HCEC 1CT (cell line): Measurements from ENCODE around the gene PREX1.
"Not testable (repeated sequence)": the region's sequence is repeated elsewhere in the genome, so short reads cannot be mapped to it uniquely, and the experiment has no call there.

Source experiments
- DNase-seq: peaks from one replicate; pipeline ENCODE4 v3.0.0-alpha.2; 2017

PREX1 gene

DNA sequence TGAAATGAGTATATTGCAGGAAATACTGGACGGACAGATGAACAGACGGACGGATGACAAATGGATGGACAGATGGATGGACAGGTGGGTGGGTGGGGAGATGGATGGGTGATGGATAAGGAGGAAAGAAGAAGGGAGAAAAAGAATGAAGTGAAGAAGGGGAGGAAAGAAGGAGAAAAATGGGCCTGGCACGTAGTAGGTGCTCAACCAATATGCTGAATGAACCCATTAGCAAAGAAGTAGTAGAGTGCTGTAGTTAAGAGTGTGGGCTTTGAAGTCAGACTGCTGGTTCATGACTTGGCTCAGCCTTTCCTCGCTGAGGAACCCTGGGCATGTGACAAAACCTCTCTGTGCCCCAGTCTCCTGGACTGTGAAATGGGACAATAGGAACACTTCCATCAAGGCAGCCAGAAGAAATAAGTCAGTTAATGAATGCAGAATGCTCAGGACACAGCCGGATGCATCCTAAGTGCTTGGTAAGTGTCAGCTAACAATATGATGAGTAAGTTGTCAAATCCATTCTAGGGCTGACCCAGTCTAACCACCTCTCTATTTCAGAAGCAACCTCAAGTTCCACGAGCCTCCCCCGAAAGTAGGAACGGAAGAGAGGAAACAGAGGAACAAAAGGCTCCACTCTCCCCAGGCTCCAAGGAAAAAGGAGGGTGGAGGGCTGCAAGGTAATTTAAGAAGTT is 37.9 kb downstream of the PREX1 start:
- DNase-seq, result no peak

DNA sequence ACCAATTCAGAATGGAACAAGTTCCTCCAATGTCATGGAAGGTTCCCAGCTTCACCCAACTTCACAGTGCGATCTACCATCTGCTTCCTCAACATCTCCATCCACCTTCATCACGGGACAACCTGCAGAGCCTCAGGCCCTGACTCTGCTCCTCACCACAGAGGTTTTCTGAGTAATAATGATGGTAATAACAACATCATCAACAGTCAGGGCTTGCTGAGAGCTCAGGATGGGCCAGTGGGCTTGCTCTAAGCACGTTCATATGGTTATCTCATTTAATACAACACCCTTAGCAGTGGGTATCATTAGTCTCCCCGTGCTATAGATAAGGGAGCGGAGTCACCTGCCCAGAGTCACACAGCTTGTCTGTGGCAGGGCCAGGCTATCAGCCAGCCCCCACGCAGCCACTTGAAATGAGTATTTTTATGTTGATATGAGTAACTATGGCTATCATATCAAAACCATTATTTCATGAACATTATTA is 38.6 kb downstream of the PREX1 start:
- DNase-seq, result no peak

DNA sequence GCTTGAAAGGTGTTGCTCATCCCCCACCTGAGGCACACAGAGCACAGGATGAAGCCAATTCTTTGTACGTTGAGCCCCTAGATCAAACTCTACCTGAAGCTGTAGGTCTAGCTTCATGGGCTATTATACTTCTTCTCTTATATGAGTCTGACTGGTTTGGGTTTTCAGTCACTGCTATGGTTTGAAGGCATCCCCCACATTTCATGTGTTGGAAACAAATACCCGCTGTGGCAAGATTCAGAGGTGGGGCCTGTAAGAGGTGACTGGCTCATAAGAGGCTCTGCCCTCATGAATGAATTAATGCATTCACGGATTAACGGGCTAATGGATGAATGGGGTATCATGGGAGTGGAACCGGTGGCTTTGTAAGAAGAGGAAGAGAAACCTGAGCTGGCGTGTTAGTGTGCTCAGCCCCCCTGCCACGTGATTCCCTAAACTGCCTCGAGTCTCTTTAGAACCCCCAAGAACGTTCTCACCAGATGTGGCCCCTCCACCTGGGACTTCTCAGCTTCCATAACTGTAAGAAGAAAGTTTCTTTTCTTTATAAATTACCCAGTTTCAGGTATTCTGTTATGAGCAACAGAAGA is 39.2 kb downstream of the PREX1 start:
- no peak for DNase-seq

DNA sequence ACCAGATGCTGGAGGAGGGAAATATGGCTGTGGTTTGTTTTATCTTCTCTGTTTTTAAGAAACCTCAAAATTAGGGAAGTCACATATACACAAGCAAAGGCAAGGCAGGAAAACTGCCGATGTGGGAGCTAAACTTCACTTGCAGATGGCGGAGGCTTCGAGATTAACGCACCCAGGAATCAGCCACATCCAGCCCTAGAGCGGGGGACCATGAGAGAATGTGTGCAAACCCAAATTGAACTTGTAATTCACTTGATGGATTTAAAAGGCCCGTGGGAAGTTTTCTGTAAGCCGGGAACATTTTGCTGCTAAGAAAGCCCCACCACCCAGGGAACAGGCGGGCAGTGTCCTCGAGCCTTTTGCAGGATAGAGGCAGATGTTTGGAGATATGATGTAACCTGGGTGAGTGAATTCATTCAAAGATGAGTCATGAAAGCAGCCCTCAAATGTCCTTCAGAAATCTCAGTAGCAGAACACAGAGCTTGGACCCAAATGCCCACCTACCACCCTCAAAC is 39.9 kb downstream of the PREX1 start:
- DNase-seq, result peak; percentile 65

DNA sequence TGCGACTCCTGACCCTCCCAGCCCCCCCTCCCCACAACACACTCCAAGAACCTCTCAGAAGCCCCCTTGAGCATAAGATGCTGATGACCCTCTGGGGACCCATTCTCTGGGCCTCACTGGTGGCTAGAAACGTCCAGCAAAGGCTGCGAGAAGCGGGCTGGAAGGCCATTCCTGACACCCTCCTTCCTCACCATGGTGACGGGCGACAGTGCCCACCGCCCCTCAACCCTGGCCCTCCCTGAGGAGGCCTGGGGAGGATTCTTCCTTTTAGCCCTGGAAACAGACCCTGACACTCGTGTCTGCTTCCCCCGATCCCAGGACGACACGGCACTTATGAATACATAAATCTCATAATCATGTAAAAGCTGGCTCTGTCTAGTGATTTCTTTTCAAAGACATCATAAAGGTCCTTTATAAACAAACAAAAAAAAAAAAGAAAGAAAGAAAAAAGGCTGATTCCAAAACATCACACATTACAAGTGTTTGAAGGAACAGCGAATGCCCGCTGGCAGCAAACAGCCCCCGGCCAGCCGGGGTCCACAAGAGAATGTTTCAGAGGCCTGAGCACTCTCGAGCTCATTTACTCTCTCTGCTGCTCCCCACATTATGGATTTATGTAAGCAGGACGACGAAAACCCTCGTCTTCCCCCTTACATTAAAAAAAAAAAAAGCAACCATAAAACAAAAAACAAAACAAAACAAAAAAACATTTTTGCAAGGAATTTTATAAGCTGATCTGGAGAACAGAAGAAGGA is 40.7 kb downstream of the PREX1 start:
- no peak for DNase-seq

DNA sequence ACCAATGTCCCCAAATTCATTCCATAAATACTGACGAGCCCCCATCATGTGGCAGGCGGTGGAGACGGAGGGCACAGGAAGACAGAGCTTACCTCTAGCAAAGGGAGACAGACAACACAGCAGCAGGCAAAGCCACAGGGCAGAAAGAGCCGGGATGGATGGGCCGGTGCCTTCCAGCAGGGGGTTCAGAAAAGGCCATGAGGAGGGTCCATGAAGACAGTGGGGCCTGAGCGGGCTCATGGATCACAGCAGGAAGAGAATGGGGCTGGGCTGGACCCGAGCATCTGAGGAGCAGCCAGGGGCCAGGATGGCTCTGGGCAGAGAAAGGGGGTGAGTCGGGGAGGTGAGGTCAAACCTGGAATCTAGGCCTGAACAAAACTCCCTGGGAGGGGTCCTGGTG is 42.0 kb downstream of the PREX1 start:
- DNase-seq, result no peak

DNA sequence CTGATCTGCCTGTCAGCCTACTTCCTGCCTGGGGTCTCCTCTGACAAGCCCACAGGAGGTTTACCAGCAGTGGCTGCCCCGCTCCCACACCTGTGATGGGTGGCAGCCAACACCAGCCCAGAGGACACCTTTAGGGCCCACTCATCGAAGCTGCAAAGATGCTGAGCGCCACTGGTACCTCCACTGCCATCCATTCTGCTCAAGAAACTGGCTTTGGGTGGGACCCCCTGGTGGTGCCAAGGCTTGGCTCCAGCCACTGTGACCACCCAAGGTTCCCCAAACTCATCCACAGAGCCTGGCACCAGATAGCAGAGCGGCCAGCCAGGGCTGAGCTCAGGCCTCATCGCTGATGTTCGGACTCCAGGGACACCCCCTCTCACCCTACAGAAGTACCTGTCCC is 42.5 kb downstream of the PREX1 start:
- no peak for DNase-seq

DNA sequence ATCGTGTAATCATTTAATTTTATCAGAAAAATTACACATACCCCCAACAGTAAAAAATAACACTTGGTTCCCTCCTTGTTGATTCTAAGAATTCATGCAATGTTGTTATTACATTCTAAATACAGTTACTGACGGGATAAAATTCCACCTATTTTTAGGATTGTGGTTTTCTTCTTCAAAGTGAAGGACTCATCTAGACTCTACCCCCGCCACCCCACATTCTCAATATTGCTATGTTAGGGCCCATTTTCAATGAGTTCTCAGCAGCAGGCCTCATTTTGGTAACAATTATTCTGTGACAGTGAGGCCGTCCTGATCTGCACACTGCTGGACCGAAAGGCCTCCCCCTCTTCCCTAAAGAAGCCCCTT is 43.5 kb downstream of the PREX1 start:
- DNase-seq, result no peak

DNA sequence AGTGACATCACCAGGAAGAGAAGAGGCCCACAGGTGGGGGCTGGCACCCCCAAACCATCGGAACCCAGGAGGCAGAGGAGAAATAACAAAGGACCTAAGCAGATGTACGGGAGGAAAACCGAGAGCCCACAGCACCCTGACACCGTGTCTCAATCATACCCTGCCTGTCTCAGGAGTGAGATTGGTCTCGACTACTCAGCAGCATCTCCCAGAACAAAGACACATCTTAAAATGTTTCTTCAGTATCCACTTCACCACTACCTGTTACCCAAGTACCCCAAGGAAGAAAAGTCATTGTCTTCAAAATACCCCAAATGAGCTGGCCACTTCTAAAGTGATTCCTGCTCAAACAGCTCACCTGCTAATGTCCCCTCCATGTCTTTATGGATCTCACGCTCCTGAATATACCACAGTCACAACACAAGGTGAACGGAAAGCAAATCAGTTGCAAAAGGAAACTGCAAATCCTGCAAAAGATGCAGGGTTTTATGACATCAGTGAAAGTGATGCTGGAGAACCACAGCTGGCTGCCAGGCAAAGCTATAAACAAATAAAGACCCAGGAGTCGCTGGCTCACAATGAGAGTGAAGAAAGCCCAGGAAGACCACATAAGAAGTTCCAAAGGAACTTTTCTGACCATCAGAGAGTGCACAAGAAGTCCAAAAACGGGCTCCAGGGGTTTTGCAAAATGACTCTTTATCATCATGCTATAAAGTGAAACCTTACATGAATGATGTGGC is 44.1 kb downstream of the PREX1 start:
- no peak for DNase-seq

DNA sequence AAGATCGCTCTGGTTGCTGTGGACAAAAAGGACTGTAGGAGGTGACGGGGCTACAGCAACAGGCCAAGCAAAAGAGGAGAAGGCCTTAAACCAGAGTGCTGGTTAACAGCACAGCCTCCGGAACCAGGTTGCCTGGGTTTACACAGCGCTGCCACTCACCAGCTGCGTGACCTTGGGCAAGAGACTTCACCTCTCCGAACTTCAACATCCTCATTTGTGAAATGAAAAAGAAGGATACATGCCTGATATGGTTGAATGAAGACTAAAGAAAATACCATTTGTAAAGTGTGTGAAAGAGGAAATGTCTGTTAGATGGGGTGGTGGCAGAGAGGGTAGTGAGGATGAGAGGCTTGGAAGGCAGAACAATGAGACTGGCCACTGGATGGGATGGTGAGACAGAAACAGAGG is 44.9 kb downstream of the PREX1 start:
- no peak for DNase-seq

DNA sequence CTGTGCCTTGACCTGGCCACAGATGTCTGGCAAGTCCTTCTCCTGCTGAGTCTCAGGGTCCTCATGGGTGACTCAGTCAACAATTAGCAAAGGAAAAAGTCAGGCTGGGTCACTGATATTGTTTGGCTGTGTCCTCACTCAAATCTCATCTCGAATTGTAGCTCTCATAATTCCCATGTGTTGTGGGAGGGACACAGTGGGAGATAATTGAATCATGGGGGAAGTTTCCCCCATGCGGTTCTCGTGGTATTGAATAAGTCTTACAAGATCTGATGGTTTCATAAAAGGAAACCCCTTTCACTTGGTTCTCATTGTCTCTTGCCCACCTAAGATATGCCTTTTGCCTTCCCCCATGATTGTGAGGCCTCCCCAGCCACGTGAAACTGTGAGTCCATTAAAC is 45.7 kb downstream of the PREX1 start:
- DNase-seq, result no peak

DNA sequence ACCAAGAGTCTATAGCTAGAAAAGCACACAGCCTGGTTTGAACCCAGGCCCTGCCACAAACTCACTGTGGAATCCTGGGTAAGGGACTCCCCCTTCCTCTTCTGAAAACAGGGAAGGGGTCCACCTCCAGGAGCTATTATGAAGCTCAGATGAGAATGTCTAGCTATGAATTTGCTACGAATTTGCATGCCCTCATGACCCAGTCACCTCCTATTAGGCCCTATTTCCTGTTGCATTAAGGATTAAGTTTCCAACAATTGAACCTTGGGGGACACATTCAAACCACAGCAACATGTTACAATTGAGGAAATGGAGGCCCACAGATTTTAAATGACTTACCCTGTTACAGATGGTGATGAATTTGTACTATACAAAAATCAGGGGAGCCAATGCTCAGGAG is 46.2 kb downstream of the PREX1 start:
- DNase-seq, result no peak

DNA sequence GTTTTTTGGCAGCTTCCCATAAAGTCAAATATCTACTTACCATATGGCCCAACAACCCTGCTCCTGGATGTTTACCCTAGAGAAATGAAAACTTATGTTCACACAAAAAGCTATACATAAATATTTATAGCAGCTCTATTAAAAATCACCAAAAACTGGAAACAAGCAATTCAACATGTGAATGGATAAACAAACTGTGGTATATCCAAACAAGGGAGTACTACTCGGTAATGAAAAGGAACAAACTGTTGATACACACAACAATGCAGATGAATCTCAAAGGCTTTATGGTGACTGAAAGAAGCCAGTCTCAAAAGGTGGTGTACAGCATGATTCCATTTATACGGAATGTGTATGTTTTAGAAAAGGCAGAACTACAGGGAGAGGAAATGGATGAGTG is 48.4 kb downstream of the PREX1 start:
- no peak for DNase-seq

DNA sequence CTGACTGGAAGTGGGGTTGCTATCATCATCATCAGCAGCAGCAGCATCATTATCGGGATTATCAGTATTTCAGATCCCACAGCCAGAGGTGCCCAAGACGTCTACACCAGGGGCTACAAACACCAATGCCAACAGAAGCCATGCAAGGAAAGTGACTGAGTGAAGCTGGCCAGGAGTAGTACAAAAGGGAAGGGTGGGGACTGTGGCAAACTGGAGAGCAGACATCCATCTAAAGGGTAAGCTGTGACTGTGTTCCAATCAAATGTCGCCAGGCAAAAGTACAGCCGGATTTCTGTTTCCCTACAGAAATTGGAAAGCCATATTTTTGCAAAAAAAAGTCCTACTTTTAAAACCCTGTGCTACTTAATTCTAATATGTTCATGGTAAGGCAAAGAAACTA is 50.0 kb downstream of the PREX1 start:
- no peak for DNase-seq

DNA sequence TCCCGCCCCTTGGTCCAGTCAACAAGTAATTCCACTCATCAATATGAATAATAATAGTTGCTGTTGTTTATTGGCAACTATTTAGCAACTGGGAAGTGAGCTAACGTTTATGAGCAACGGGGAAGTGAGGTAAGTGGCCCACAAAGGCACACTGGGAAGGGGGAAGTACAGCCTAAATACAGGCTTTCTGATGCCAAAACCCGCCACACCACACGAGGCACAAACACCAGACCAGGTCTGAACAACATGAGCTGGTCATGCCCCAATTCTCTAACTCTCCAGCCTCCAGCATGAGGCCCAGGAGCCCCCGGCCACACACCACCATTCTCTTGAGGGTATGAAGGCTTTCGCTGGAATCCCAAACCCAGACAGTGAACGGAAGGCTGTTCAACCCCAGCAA is 50.8 kb downstream of the PREX1 start:
- DNase-seq, result no peak

DNA sequence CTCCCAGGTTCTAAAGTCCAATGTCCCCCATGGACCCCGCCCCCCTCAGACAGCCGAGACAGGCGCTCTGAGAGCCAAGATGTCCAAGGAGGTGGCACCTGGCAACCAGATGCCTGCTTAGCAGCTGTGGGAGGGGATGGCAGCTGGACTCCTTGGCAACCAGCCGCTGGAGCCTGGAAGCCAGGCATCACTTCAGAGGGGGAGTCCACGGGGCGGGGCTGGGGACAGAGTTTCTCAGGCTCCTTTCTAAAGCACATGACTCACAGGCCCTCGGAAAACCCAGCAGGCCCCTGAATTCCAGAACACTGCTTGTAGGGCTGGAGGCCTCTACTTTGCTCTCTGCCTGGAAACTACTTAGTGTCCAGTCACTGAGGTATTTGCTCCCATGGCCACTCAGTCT is 51.5 kb downstream of the PREX1 start:
- DNase-seq, result peak; percentile 32

DNA sequence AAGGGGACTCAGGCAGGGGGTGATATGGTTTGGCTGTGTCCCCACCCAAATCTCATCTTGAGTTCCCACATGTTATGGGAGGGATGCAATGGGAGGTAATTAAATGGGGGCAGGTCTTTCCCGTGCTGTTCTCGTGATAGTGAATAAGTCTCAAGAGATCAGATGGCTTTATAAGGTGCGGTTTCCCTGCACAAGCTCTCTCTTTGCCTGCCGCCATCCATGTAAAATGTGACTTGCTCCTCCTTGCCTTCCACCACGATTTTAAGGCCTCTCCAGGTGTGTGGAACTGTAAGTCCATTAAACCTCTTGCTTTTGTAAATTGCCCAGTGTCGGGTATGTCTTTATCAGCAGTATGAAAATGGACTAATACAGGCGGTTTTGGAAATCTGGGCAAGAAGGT is 52.3 kb downstream of the PREX1 start:
- not testable (repeated sequence) for DNase-seq

DNA sequence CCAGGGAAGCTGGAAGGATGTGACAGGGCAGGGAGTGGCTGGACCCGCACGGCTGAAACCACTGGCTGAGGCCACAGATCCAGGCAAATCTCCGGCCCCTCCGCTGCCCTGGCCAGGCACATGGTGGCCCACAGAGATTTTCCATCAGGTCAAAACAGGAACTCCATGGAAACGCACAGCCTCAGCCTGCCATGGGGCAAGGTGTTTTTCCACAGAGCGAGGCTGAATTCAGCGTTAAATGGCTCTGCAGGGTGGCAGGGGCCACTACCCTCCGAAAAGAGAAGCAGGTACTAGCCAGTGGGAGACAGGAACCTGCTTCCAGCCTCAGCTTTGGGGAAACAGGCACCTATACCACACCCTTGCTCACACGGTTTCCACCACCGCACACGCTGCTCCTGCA is 53.1 kb downstream of the PREX1 start:
- no peak for DNase-seq

DNA sequence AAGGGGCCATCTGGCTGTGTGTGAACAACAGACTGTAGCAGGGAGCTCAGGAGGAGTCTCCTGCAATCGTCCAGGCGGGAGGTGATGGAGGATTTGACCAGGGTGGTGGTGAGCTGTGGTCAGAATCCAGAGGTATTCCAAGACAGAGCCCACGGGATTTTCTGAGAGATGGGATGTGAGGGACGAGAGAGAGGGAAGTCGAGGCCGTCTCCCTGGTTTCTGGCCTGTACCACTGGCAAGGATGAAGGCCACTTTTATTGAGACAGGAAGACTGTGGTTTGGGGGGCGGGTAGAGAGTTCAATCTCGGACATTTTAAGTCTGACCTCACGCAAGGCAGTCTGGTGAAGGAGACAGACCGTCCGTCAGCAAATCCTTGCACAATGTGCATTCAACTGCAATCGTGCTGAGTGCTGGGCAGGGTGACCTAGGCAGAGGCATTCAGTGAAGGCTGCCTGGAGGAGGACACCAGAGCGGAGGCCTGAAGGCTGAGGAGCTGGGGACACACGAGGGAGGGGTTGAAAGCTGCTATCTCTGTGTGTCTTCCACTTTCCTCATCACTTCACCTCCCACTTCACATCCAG is 53.9 kb downstream of the PREX1 start:
- no peak for DNase-seq

DNA sequence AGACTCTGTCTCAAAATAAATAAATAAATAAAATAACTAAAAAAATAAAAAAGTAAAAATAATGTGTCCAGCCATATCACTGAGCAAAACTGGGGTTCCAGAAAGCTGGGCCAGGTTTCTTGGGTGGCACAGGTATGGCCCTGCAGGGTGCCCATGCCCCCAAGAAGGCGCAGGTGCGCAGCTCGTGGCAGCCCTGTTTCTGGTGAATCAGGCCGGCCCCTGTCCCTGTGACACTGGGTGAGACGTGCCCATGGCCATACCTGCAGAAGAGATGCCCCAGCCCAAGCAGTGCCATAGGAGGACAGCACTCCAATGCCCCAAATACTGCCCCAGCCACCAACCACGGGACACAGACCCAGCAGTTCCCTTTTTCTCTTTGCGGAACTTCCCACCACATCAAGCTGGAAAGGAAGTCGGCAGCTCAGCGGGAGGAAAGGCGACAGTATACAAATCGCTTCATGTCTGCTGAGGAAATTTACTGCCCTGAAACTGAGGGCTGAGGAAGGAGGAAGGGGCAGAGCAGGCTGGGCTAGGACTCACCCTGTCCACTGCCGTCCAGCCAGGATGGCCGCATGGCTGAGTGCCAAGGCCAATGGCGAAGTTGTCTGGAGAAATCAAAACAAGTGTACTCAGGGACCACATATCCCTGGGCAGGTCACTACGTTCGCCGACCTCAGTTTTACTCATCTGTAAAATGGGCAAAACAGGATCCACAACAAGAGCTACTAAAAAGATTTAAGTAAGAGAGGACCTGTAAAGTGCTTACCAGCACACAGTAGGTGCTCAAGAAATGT is 55.4 kb downstream of the PREX1 start:
- DNase-seq, result no peak

DNA sequence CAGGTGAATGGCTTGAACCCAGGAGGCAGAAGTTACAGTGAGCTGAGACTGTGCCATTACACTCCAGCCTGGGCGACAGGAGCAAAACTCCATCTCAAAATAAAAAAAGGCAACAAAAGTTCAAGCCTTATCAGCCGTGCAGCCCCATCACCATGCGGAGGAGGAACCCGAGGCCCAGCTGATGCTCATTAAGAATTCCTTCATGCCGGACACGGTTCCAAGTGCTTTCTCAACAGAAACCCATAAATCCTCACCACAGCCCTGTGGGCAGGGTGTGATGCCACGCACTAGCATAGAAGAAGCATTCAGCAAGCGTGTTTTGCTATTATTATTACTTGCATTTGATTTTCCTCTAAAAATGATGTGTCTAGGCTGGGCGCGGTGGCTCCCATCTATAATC is 56.3 kb downstream of the PREX1 start:
- DNase-seq, result no peak
